Measurements from ENCODE around the gene EHBP1L1.

DNA sequence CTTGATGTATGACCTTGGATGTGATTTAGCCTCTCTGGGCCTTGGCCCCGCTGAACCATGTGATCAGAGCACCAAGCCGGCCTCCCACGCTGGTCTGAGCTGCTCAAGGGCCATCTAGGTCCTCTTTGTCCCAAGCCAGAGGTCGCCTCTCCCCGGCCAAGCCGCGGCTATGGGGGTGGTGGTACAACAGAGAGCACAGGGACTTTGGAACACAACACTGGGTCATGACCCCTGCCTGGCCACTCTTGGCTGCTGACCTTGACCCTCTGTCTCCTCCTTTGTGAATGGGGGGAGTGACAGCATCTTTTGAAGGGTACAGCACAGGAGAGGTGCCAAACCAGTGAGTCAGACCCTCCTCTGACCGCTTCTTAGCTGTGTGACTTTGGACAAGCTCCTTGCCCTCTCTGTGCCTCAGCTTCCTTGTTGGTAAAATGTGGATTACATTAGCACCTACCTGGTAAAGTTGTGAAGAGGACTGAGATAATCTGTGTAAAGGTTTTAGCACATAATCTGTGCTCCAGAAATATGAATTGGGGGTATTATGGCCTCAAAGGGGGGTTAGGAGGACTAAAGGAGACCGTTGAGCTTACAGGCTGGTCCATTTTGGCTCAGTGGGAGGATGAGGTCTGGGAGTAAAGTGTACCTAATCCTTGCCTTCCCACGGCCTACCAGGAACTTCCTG, 46.2 kb upstream of the EHBP1L1 start:
- no peak for TF ChIP-seq RFX5 (IDR thresholded peaks at IDR 0.05; ENCODE audit: borderline replicate concordance, low read depth, low read length)
- TF ChIP-seq RAD21 (IDR thresholded peaks at IDR 0.05 in 1 of 2, conservative IDR thresholded peaks at IDR 0.05 in 1 of 2; ENCODE audit: low read depth in 2 of 2, low read length in 2 of 2) = no peak
- TF ChIP-seq POLR2A (IDR thresholded peaks at IDR 0.05; ENCODE audit: control extremely low read depth in 1 of 2, low read depth in 2 of 2, low read length in 2 of 2) = no peak
- TF ChIP-seq, protein P1, sequence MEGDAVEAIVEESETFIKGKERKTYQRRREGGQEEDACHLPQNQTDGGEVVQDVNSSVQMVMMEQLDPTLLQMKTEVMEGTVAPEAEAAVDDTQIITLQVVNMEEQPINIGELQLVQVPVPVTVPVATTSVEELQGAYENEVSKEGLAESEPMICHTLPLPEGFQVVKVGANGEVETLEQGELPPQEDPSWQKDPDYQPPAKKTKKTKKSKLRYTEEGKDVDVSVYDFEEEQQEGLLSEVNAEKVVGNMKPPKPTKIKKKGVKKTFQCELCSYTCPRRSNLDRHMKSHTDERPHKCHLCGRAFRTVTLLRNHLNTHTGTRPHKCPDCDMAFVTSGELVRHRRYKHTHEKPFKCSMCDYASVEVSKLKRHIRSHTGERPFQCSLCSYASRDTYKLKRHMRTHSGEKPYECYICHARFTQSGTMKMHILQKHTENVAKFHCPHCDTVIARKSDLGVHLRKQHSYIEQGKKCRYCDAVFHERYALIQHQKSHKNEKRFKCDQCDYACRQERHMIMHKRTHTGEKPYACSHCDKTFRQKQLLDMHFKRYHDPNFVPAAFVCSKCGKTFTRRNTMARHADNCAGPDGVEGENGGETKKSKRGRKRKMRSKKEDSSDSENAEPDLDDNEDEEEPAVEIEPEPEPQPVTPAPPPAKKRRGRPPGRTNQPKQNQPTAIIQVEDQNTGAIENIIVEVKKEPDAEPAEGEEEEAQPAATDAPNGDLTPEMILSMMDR (IDR thresholded peaks at IDR 0.05; ENCODE audit: control extremely low read depth in 1 of 3, insufficient read depth in 1 of 3, low read depth in 1 of 3, low read length in 3 of 3) = no peak
- no peak for TF ChIP-seq EZH2 (IDR thresholded peaks at IDR 0.05; ENCODE audit: low read depth, low read length, severe bottlenecking)
- no peak for TF ChIP-seq POLR2AphosphoS5 (IDR thresholded peaks at IDR 0.05; ENCODE audit: low read depth, low read length)
- TF ChIP-seq TAF1 (IDR thresholded peaks at IDR 0.05; ENCODE audit: low read depth, low read length) = no peak
- TF ChIP-seq KDM1A (IDR thresholded peaks at IDR 0.05; ENCODE audit: borderline replicate concordance, low read length) = 0 out of 2 replicates have a peak, but pooled peaks have one; percentile 58
- no peak for TF ChIP-seq EGR1 (IDR thresholded peaks at IDR 0.05; ENCODE audit: borderline replicate concordance, low read depth, low read length)
- TF ChIP-seq JUND (IDR thresholded peaks at IDR 0.05; ENCODE audit: low read length) = no peak
- TF ChIP-seq SIN3A (conservative IDR thresholded peaks at IDR 0.05 in 1 of 2, IDR thresholded peaks at IDR 0.05 in 1 of 2; ENCODE audit: low read depth in 1 of 2, low read length in 2 of 2) = no peak
- no peak for TF ChIP-seq SAP30 (IDR thresholded peaks at IDR 0.05; ENCODE audit: insufficient read depth, insufficient replicate concordance, low read length)
- no peak for TF ChIP-seq CBX8 (IDR thresholded peaks at IDR 0.05; ENCODE audit: borderline replicate concordance, low read depth, low read length)
- TF ChIP-seq FOSL1 (IDR thresholded peaks at IDR 0.05; ENCODE audit: insufficient read depth, low read depth, low read length) = no peak
